Right lobe of liver (tissue), 6 donors: Measurements from ENCODE around the gene KRT34. TPM values are rescaled to one million over a fixed set of nuclear protein-coding genes. Genes with fewer than 3 reads are reported as not detected.

ENCODE experiments used
- ATAC-seq, 4 donors: fragments of 200-7000 bp; cut with Tn5 transposase; one replicate each; pipeline ENCODE4 v1.9.1; 2020; ENCODE audit warnings: mild to moderate bottlenecking in 4 of 4, moderate library complexity in 4 of 4
- DNase-seq, 3 donors: peaks; one replicate each; pipeline ENCODE4 v3.0.0-alpha.2; 2020
- H3K27ac ChIP-seq, 3 donors: fragments of 200-600 bp; one replicate each; pipeline ENCODE4 v1.8.0; 2022
- H3K27me3 ChIP-seq, 2 donors: fragments of 200-600 bp; one replicate each; pipeline ENCODE4 v1.8.0; 2022
- H3K36me3 ChIP-seq, 4 donors: fragments of 200-600 bp; sonication (generic) in 1 of 4; one replicate each; pipeline versions ENCODE4 v1.5.1 to v1.8.0; 2017 to 2022; ENCODE audit warnings: control low read depth in 1 of 4
- H3K4me1 ChIP-seq, 4 donors: fragments of 200-600 bp; sonication (generic) in 1 of 4; one replicate each; pipeline versions ENCODE4 v1.5.1 to v1.8.0; 2017 to 2022; ENCODE audit warnings: control low read depth in 1 of 4
- H3K4me3 ChIP-seq, 3 donors: fragments of 200-600 bp; one replicate each; pipeline ENCODE4 v1.8.0; 2022
- H3K9me3 ChIP-seq, 4 donors: fragments of 200-600 bp; sonication (generic) in 1 of 4; one replicate each; pipeline versions ENCODE4 v1.5.1 to v1.8.0; 2017 to 2022; ENCODE audit warnings: control low read depth in 1 of 4
- POLR2A ChIP-seq: fragments of 450-650 bp; IDR thresholded peaks from one replicate; pipeline ENCODE4 v1.6.1; 2017; ENCODE audit warnings: antibody characterized with exemption, mild to moderate bottlenecking
- WGBS: methylation state at CpG from one replicate; pipeline ENCODE4 v1.1.6; 2018; ENCODE audit warnings: low coverage, low lambda C conversion rate; ENCODE audit not compliant: insufficient coverage; ENCODE audit errors: missing lambda C conversion rate; 5-methylcytosine and 5-hydroxymethylcytosine counted together
- intact Hi-C, 2 donors: fragments of 100-400 bp; cut with DNase I; formaldehyde crosslinking; loops; one replicate each; pipeline versions ENCODE4 v1.11.2 to v1.14.1; 2022
- total RNA-seq, 6 experiments: library from RNA; depleted of rRNA in 2 of 6; stranded (reverse); fragments of >200 nt in 2 of 6; fragmentation: NEBNext Ultra II Directional in 3 of 6; extraction: Animal tissue kit (Norgen Biotek cat#: 25700) in 3 of 6; gene quantifications; one replicate each; pipeline versions ENCODE4 v1.1.0 to v1.2.4, GENCODE V29; 2016 to 2023
- TF ChIP-seq, protein P1 (sequence below), 4 donors: fragments of 200-600 bp in 3 of 4; fragments of 450-650 bp in 1 of 4; IDR thresholded peaks; one replicate each; pipeline versions ENCODE4 v1.5.1 to v1.8.0; 2016 to 2022; ENCODE audit warnings: antibody characterized with exemption in 4 of 4, mild to moderate bottlenecking in 2 of 4
- donor health status: DM: no; HTN: yes; CAD: no.
- donor health status: DM: no; HTN: no; CAD: no.
- donor health status: DM: no; HTN: no; CAD: no.
- donor health status: DM: no; HTN: yes; CAD: no.
- donor health status: DM: no; HTN: yes; CAD: no.

Gene KRT34
- total RNA-seq, 6 experiments from 2014 or later, result not detected

DNA sequence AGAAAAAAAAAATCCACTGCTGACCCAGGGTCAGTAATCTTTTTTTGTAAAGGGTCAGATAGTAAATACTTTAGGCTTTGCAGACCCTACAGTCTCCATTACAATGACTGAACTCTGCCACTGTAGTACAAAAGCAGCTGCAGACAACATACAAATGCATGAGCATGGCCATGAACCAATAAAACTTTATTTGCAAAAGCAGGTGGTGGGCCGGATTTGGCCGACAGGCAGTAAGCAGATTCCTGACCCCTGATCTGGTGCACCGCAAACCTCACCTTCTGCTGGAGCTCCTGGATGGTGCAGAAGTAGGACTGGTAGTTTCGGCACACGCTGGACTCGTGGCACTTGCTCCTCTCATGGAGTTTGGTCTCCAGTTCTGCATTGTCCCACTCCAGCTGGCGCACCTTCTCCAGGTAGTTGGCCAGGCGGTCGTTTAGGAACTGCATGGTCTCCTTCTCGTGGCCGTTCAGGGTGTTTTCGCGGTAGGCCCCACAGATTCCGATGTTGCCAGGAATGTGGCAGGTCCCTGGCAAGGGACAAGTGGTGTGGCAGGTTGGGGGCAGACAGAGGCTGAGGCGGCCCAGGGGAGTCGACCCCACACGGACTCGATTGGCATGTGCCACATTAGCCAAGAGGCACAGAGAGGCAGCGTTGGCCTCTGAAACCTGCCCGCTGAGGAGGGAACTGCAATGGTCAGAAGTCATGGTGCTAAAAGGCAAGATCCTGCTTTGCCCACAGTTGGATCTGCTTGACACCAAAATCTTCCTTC, 29.1 kb upstream of the KRT34 start:
- no peak overlapping the region for H3K4me3 ChIP-seq
- ATAC-seq, result no peak
- H3K9me3 ChIP-seq, result no peaks in the 10 kb centered on the region
- no peaks in the 10 kb centered on the region for H3K27me3 ChIP-seq
- 97% methylated on average over 11 of the region's 20 CpGs for WGBS
- intact Hi-C loops, result no loop called here
- H3K27ac ChIP-seq, result no peak overlapping the region
- TF ChIP-seq, protein P1, sequence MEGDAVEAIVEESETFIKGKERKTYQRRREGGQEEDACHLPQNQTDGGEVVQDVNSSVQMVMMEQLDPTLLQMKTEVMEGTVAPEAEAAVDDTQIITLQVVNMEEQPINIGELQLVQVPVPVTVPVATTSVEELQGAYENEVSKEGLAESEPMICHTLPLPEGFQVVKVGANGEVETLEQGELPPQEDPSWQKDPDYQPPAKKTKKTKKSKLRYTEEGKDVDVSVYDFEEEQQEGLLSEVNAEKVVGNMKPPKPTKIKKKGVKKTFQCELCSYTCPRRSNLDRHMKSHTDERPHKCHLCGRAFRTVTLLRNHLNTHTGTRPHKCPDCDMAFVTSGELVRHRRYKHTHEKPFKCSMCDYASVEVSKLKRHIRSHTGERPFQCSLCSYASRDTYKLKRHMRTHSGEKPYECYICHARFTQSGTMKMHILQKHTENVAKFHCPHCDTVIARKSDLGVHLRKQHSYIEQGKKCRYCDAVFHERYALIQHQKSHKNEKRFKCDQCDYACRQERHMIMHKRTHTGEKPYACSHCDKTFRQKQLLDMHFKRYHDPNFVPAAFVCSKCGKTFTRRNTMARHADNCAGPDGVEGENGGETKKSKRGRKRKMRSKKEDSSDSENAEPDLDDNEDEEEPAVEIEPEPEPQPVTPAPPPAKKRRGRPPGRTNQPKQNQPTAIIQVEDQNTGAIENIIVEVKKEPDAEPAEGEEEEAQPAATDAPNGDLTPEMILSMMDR (IDR thresholded peaks at IDR 0.05), result no peak
- TF ChIP-seq POLR2A, result no peak
- peaks cover 0 to 12% (median 1%) of the 10 kb centered on the region in 4 donors for H3K4me1 ChIP-seq
- no peaks in the 10 kb centered on the region for H3K36me3 ChIP-seq
- DNase-seq, result no peak

GRCh38 chr17:41407226-41407625, 25.1 kb upstream of the KRT34 start:
- 60% methylated on average over 2 of the region's 10 CpGs for WGBS
- H3K36me3 ChIP-seq, result no peaks in the 10 kb centered on the region
- TF ChIP-seq POLR2A, result no peak
- TF ChIP-seq, protein P1 (IDR thresholded peaks at IDR 0.05), result no peak
- no peaks in the 10 kb centered on the region for H3K9me3 ChIP-seq
- intact Hi-C loops, result no loop called here
- DNase-seq (no peak), ATAC-seq (no peak)
- no peaks in the 10 kb centered on the region for H3K27me3 ChIP-seq
- H3K4me3 ChIP-seq, result no peak overlapping the region
- no peaks in the 10 kb centered on the region for H3K4me1 ChIP-seq
- no peak overlapping the region for H3K27ac ChIP-seq

GRCh38 chr17:41406205-41406604, 24.1 kb upstream of the KRT34 start:
- DNase-seq (no peak), ATAC-seq (no peak)
- intact Hi-C loops, result no loop called here
- H3K4me1 ChIP-seq, result no peaks in the 10 kb centered on the region
- H3K4me3 ChIP-seq, result no peak overlapping the region
- no peak for TF ChIP-seq POLR2A
- TF ChIP-seq, protein P1 (IDR thresholded peaks at IDR 0.05), result no peak
- no peak overlapping the region for H3K27ac ChIP-seq
- WGBS, result 30% methylated on average over 4 of the region's 5 CpGs
- H3K9me3 ChIP-seq, result no peaks in the 10 kb centered on the region
- H3K27me3 ChIP-seq, result no peaks in the 10 kb centered on the region
- no peaks in the 10 kb centered on the region for H3K36me3 ChIP-seq

- no peak for DNase-seq
Measured at GRCh38 chr17:41404024-41404671, 22.0 kb upstream of the KRT34 start.

More at GRCh38 chr17:41404024-41404671, 22.0 kb upstream of the KRT34 start:
- TF ChIP-seq POLR2A, result no peak
- TF ChIP-seq, protein P1 (IDR thresholded peaks at IDR 0.05), result no peak
- 65% methylated on average over 5 of the region's 7 CpGs for WGBS
- no peak for ATAC-seq
- no peaks in the 10 kb centered on the region for H3K4me1 ChIP-seq
- H3K9me3 ChIP-seq, result no peaks in the 10 kb centered on the region
- H3K27ac ChIP-seq, result no peak overlapping the region
- intact Hi-C loops, result no loop called here
- no peak overlapping the region for H3K4me3 ChIP-seq
- no peaks in the 10 kb centered on the region for H3K36me3 ChIP-seq
- H3K27me3 ChIP-seq, result no peaks in the 10 kb centered on the region
